HK-2 (cell line): ENCODE measurements around the gene KLHL36.

Experiments used
- DNase-seq: peaks from one replicate; pipeline ENCODE4 v3.0.0-alpha.2; 2018; ENCODE audit not compliant: unreplicated experiment

Gene KLHL36

DNA sequence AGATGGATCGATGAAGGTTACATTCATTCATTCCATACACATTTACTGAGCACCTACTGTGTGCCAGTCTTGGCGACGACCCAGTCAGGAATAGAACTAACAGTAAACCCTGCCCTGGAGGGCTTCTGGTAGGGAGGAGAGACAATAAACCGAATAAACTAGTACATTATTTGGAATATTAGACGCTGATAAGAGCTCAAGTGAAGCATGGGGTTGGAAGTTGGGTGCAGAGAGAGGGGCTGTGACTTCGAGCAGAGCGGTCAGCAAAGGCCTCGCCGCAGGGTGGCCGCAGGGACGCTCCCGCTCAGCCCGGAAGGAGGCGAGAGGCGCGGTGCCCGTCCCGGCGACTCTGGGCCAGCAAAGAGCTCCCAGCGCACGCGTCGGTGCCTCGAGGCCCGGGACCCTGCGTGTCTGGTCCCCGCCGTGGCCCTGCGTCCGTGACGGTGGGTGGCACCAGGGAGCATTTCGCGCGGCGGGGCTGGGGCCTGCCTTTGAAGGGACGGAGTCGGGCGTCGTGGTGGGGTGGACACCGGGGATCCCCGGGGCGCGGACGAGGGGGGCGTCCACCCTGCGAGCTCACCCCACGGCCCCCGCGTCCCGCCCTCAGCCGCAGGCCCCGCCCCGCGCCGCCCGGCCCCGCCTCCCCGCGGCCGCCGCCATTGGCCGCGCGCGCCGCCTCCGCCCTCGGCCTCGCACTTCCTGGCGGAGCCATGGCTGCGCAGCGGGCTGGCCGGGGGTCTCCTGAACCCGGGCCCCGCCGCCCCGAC, at the start of gene KLHL36:
Gene KLHL36 (plus strand): TSS at position 684 of the 767 bp plus-strand sequence. CDS start 2,357 bp downstream, outside the sequence.
- peak; percentile 39 for DNase-seq

GRCh38 chr16:84599521-84600202, 48.6 kb upstream of the KLHL36 start:
- no peak for DNase-seq

- DNase-seq, result no peak
Observed at GRCh38 chr16:84600343-84601229, 47.7 kb upstream of the KLHL36 start.

- DNase-seq, result peak; percentile 89
Observed at GRCh38 chr16:84603140-84603816, 45.0 kb upstream of the KLHL36 start.

DNA sequence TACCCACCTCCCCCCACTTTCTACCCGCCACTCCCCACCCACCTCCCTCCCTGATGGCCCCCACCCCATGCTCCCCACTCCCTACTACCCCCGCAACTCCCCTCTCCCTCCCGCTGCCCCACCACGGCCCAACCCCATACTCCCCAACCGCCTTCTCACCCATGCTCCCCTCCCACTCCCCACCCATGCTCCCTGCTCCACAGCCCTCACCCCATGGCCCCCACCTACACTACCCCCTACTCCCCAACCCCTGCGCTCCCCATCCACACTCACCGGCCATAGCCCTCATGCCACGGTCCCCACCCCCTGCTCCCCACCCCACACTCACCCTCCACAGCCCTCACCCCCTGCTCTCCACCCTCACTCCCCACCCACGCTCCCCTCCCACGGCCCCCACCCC, 44.4 kb upstream of the KLHL36 start:
- no peak for DNase-seq

DNA sequence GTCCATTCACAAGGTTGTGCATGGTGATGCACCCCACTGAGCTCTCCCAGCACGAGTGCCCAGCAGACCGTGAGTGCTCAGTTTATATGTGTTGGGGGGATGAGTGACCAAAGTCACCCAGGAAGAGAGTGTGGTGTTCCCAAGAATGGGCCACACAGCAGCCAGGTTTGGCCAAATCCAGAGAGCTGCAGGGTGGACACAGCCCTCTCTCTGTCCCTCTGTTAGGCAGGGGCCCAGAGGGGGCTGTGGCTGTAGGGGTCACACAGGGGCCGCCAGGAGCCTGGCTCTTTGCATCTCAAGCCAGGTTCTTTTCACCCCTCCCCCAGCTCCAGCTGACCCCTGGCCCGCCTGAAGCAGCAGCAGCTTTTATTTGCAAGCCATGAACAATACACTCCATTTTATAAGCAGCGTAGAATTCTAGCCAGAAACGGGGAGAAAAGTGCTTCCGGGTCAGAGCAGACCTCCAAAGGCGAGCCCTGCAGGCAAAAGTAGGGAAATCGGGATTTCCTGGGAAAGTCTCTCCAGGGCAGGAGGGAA, 43.8 kb upstream of the KLHL36 start:
- DNase-seq, result no peak

- DNase-seq, result no peak
Observed at GRCh38 chr16:84605339-84605848, 42.9 kb upstream of the KLHL36 start.

- DNase-seq, result no peak
Observed at GRCh38 chr16:84606081-84606875, 42.0 kb upstream of the KLHL36 start.

- no peak for DNase-seq
Observed at GRCh38 chr16:84607061-84607460, 41.2 kb upstream of the KLHL36 start.

- no peak for DNase-seq
Observed at GRCh38 chr16:84607694-84608093, 40.6 kb upstream of the KLHL36 start.

DNA sequence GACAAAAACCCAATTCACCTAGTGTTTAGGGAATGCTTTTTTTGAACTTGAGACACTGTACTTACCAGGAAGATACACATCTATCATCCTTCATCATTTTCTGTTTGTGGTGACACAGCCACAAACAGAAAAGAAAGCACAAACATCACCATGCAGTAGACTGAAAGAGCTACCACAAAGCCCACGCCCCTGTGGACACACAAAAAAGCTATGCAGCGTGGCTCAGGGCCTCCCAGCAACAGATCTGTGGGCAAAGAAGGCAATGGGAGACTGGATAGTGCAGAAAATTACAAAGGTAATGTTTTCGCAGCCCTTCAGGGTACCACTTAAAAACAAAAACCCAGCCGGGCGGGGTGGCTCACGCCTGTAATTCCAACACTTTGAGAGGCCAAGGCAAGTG, 40.0 kb upstream of the KLHL36 start:
- no peak for DNase-seq

- DNase-seq, result no peak
Observed at GRCh38 chr16:84609563-84610177, 38.6 kb upstream of the KLHL36 start.

GRCh38 chr16:84610376-84610775, 37.9 kb upstream of the KLHL36 start:
- DNase-seq, result no peak

DNA sequence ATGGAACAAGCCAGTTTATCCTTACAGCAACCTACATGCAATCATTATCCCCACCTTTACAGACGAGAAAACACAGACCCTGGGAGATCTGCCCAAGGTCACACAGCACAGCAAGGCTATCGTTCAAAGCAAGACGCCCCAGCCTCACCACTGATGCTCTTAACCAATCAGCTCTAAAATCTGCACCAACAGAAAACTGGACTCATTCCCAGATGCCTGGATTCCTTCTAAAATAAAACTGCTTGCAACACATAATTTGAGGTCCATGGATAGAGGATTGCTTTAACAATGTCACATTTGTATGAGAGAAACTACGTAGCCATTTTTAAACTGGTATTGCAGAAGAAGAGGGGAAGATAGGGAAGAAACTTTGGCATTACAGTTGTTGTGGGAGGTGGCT, 37.3 kb upstream of the KLHL36 start:
- DNase-seq, result no peak

- DNase-seq, result no peak
Observed at GRCh38 chr16:84612686-84613085, 35.6 kb upstream of the KLHL36 start.

- DNase-seq, result no peak
Observed at GRCh38 chr16:84613408-84614072, 34.8 kb upstream of the KLHL36 start.

DNA sequence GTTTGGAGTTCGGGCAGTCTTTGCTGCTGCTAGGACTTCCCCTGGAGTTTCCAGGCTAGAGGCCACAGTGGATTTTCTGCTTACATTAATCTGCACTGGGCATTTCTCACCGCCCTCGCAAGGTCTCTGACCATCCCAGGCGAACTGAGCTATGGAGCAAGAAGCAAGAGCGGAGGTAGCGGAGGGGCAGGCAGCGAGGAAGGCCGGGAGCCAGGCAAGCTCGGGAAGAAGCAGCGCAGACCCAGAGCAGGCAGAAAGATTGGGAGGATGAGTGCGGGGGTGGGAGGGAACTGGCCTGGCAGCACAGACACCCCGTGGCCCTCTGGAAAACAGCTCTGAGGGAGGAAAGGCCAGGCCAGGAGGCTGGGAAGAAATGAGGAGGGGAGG, 34.2 kb upstream of the KLHL36 start:
- DNase-seq, result no peak

- DNase-seq, result no peak
Observed at GRCh38 chr16:84614623-84614967, 33.7 kb upstream of the KLHL36 start.

DNA sequence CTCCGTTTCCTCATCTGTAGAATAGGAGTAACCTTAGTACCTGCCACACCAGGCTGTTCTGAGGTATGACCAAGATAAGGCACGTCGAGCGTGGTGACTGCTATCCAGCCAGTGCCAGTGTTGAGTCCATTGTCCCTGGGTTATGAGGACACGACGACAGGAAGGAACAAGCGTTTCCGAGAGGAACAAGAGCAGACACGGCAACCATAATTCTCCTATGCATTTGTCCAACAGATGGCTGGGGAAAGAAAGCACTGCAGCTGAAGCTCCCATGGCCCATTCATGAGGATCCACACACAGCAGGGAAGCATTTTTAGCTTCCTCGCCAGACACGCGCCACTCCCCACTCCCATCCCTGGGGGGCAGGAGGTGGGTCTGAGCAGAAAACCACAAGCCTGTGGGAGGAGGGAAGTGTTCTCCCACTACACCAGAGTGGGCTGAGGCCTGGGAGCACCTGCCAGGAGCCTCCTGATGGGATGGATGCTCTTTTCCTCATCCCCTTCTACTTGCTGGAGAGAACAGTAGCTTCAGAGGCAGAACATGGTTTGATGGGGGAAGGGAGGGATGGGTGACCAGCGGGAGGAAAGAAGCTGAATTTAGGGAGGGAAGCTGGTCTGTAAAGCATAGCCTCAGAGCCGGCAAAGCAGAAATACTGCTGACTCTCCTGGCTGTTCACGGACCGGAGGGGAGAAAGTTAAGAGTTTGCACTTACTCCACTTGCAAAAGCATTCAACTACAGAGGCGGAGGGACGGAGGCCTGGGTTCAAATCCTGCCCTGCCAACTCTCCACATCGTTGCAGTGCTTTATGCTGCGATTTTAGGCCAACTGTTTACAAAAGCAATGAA, 33.1 kb upstream of the KLHL36 start:
- DNase-seq, result no peak
